GM23248 (cell line): ENCODE results near the gene SYNPO2.

Source experiments
- EZH2 ChIP-seq: fragments of 200-600 bp; sonication (generic); IDR thresholded peaks from 2 replicates; pipeline ENCODE4 v1.6.1; 2018; ENCODE audit warnings: antibody characterized with exemption, mild to moderate bottlenecking; ENCODE audit not compliant: insufficient read depth, poor library complexity, severe bottlenecking
- EZH2phosphoT487 ChIP-seq: fragments of 200-600 bp; sonication (generic); IDR thresholded peaks from 2 replicates; pipeline ENCODE4 v1.6.1; 2018; ENCODE audit warnings: antibody characterized with exemption, moderate library complexity, mild to moderate bottlenecking, low read depth; ENCODE audit not compliant: insufficient read depth

DNA sequence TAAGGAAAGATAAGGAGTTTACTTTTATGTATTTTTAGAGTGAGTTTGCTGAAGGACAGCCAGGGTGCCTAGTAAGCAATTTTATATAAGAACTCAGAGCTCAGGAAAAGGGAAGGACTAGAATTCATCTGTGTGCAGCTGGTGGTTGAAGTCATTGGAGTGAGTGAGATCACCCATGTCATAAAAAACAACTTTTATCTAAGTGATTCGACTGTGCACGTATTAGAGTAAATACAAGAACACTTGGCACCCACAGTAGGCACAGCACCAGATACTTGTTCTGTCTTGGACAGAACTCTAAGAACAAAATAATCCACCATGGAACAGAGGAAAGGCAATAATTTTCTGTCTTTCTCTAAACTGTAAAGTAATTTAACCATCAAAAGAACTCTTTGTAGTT is 31.6 kb downstream of the SYNPO2 start:
- TF ChIP-seq EZH2phosphoT487 (no peak), EZH2 (no peak)
